IgD-negative memory B cell (primary cell): ENCODE measurements around the gene CD226. TPM values are rescaled to one million over a fixed set of nuclear protein-coding genes. Genes with fewer than 3 reads are reported as not detected.
"Not testable (repeated sequence)": the region's sequence is repeated elsewhere in the genome, so short reads cannot be mapped to it uniquely, and the experiment has no call there.

Experiments used
- H3K27ac Mint-ChIP-seq, 3 donors: one replicate each; pipeline ENCODE4 v1.8.0; 2020 to 2022; ENCODE audit warnings: mild to moderate bottlenecking in 3 of 3, mixed read lengths in 3 of 3, moderate library complexity in 1 of 3
- H3K27me3 Mint-ChIP-seq: one replicate; pipeline ENCODE4 v1.8.0; 2021; ENCODE audit warnings: mixed read lengths
- H3K36me3 Mint-ChIP-seq: one replicate; pipeline ENCODE4 v1.8.0; 2020; ENCODE audit warnings: mild to moderate bottlenecking, mixed read lengths
- H3K4me1 Mint-ChIP-seq, 3 donors: one replicate each; pipeline ENCODE4 v1.8.0; 2020 to 2022; ENCODE audit warnings: mixed read lengths in 3 of 3, mild to moderate bottlenecking in 1 of 3
- H3K4me3 Mint-ChIP-seq, 4 donors: one replicate each; pipeline ENCODE4 v1.8.0; 2020 to 2022; ENCODE audit warnings: mild to moderate bottlenecking in 4 of 4, mixed read lengths in 4 of 4, moderate library complexity in 3 of 4
- H3K9me3 Mint-ChIP-seq, 3 donors: one replicate each; pipeline ENCODE4 v1.8.0; 2020 to 2021; ENCODE audit warnings: mixed read lengths in 3 of 3, mild to moderate bottlenecking in 1 of 3
- polyA plus RNA-seq: library from polyadenylated mRNA; unstranded; fragments of 300-500 nt; fragmentation: Illumina TruSeq; gene quantifications from one replicate; pipeline ENCODE4 v1.2.3, GENCODE V29; 2021

CD226 gene
- polyA plus RNA-seq: 3.8 TPM

DNA sequence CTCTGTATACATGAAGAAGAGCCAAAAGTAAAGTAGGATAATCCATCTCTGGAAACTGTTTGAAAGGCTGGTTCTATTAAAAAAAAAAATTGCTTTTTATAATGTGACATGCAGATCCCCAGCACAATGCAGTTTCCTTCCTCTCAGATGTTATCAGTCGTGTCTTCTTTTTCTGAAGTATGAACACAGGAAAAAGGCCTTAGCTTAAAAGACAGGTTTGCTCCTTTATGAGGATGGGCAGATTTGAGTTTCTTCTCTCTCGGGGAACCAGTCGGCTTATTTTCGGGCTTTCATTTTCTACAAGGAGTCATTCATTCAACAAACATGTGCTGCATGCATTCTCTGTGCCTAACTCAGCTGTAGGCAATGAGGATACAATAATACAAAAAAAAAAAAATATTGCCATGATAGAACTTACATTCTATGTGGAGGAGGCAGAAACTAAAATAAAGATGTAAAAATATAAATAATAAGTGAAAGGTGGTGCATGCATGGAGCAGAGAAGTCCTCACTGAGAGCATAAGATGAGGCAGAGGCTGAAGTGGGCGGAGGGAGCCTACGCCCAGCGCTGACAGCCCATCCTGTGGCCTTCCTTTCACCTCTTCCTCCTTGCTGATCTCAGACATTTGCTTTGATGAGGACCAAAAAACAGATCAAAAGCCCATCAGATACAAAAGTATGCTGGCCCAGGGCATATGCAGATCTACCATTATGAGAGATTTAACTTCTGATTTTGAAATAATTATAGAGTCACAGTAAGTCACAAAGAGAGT, at the start of gene CD226:
TSS of gene CD226 (minus strand) at position 513 of the 773 bp plus-strand sequence. CDS start at position 46, 467 bp downstream.
- Mint-ChIP-seq H3K36me3 (peaks cover 2% of the 10 kb centered on the region), H3K4me3 (peak within 1 kb of the TSS in 2 of 4 donors; percentile 61), H3K27me3 (no peaks in the 10 kb centered on the region), H3K4me1 (peaks cover 0 to 11% (median 9%) of the 10 kb centered on the region in 3 donors), H3K9me3 (peaks cover 0 to 1% (median 0%) of the 10 kb centered on the region in 3 donors), H3K27ac (peak within 1 kb of the TSS in 2 of 3 donors; percentile 21 to 54)

DNA sequence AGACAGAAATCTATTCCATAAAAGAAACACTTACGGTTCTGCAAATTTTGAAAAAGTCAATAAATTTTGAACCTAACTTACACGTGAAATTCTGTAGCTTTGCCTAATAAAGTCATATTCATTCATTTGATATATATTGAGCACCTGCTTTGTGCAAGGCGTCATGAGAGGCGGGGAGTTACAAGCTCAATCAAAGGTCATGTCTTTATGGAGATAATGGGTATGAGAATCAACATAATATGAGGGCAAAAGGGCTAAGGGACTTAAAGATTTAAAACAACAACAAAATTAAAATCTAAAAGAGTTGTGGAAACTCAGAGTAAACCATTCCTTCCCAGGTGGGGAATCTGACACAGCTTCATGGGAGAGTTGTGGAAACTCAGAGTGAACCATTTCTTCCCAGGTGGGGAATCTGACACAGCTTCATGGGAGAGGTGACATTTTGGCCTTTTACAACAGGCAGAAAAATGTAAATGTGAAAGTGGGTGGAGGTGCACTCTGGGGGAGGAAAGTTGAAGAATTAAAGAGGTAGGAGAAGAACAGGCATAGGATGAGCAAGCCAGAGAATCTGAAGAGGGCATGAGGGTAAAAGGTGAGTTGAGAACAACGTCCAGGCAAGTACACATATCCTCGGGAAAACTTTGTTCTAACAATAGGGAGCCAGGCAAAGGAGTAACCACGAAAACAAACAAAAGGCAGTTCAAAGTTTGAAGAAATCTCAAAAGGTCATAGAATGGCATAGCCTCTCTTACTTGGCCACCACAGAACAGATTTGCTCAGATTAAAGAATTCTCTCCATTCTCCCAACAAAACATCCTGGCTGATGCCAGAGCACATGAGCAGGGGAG, 49.5 kb upstream of the CD226 start:
- Mint-ChIP-seq H3K27me3 (no peaks in the 10 kb centered on the region), H3K36me3 (peaks cover 18% of the 10 kb centered on the region), H3K9me3 (peaks cover 3 to 10% (median 3%) of the 10 kb centered on the region in 3 donors), H3K4me1 (peaks cover 0 to 2% (median 0%) of the 10 kb centered on the region in 3 donors), H3K4me3 (no peak overlapping the region), H3K27ac (no peak overlapping the region)

- no peaks in the 10 kb centered on the region for H3K27me3 Mint-ChIP-seq
- H3K4me3 Mint-ChIP-seq: no peak overlapping the region
- H3K4me1 Mint-ChIP-seq: peaks cover 0 to 2% (median 0%) of the 10 kb centered on the region in 3 donors
- H3K27ac Mint-ChIP-seq: no peak overlapping the region
- peaks cover 12% of the 10 kb centered on the region for H3K36me3 Mint-ChIP-seq
- peaks cover 3 to 10% (median 4%) of the 10 kb centered on the region in 3 donors for H3K9me3 Mint-ChIP-seq
Observed at GRCh38 chr18:69996417-69996816, 48.7 kb upstream of the CD226 start.

DNA sequence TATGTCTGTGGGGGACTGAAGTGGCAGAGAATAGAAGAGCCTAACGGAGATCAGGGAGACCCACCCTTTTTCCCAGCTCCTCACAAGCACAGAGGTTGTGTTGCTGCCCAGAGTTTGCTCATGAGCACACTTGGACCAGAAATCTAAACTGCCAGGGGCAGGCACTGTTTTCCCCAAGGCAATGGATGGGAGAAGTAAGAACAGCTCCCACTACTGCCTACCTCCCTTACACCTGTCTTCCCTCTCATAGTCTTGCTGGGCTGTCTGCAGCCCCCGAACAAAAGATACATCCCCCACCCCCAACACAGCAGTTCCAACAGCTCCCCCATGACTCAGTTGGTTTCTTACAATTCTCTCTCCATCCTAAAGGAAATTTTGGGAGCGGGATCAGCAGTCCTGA, 48.1 kb upstream of the CD226 start:
- Mint-ChIP-seq H3K4me3 (peak overlapping the region in 1 of 4 donors; percentile 28), H3K36me3 (peaks cover 13% of the 10 kb centered on the region)

DNA sequence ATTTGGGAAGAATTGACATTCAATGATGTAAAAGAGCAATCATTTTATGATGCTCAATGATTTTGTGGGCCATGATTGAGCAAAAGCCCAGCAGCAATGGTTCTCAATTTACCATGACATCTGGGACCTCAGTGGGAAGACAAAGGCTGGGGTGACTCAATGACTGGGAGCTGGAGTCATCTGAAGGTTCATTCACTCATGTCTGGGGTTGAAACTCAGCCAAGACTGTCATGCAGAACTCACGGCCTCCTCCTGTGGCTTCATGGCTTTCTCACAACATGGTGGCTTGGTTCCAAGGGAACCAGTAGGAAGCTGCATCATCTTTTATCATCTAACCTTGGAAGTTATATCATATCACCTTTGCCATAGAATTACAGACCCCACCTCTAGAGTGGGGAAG, 45.1 kb upstream of the CD226 start:
- peaks cover 5 to 27% (median 20%) of the 10 kb centered on the region in 3 donors for H3K9me3 Mint-ChIP-seq
- H3K4me1 Mint-ChIP-seq: peaks cover 0 to 2% (median 0%) of the 10 kb centered on the region in 3 donors
- no peaks in the 10 kb centered on the region for H3K27me3 Mint-ChIP-seq
- no peak overlapping the region for H3K4me3 Mint-ChIP-seq
- peaks cover 22% of the 10 kb centered on the region for H3K36me3 Mint-ChIP-seq
- no peak overlapping the region for H3K27ac Mint-ChIP-seq

More for the DNA sequence above, 48.1 kb upstream of the CD226 start:
- no peak overlapping the region for H3K27ac Mint-ChIP-seq
- no peaks in the 10 kb centered on the region for H3K27me3 Mint-ChIP-seq
- H3K4me1 Mint-ChIP-seq: peaks cover 0 to 2% (median 0%) of the 10 kb centered on the region in 3 donors
- H3K9me3 Mint-ChIP-seq: peaks cover 3 to 10% (median 7%) of the 10 kb centered on the region in 3 donors

DNA sequence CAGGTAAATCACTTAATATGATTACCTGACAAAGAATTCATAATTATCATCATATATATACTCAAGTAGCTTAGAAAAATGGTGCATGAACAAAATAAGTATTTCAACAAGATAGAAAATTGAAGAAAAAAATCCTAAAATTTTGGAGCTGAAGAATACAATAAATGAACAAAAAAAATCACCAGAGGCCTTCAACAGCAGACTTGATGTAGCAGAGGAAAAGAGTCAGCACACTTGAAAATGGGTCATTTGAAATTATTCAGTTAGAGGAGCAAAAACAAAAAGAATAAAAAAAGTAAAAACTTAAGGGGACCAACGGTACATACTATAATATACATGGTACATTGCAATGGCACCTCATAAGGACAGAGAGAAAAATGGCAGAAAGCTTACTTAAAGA, 40.2 kb upstream of the CD226 start:
- Mint-ChIP-seq H3K9me3 (peaks cover 5 to 35% (median 12%) of the 10 kb centered on the region in 3 donors), H3K27ac (no peak overlapping the region), H3K27me3 (no peaks in the 10 kb centered on the region), H3K4me1 (peaks cover 0 to 1% (median 0%) of the 10 kb centered on the region in 3 donors), H3K36me3 (peaks cover 26% of the 10 kb centered on the region), H3K4me3 (peak overlapping the region in 1 of 4 donors; percentile 49)

GRCh38 chr18:69985239-69985638, 37.6 kb upstream of the CD226 start:
- Mint-ChIP-seq H3K4me1 (peaks cover 0 to 11% (median 7%) of the 10 kb centered on the region in 3 donors), H3K27ac (no peak overlapping the region), H3K27me3 (no peaks in the 10 kb centered on the region), H3K4me3 (no peak overlapping the region), H3K36me3 (peaks cover 26% of the 10 kb centered on the region), H3K9me3 (peaks cover 2 to 31% (median 9%) of the 10 kb centered on the region in 3 donors)

DNA sequence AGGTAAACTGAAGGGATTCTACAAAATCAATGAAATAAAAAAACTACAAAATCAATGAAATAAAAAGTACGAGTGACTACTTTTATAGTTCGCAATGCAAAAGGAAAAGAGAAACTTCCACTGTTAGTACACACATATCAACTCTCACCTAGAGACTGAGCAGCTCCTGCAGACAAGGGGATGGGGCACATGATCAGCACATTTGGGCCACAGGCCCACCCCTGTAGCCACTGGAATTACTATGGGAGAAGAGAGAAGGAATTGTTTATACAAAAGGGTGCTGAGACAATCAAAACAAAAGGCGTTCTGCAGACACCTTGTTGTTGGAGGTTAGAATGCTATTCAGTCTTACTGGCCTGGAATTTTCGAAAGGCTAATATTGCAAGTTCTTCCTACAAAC, 34.7 kb upstream of the CD226 start:
- Mint-ChIP-seq H3K36me3 (peaks cover 24% of the 10 kb centered on the region), H3K4me1 (peaks cover 0 to 11% (median 8%) of the 10 kb centered on the region in 3 donors), H3K9me3 (peaks cover 0 to 8% (median 0%) of the 10 kb centered on the region in 3 donors), H3K27ac (peak overlapping the region in 1 of 3 donors; percentile 51), H3K4me3 (no peak overlapping the region), H3K27me3 (no peaks in the 10 kb centered on the region)

- H3K4me3 Mint-ChIP-seq: no peak overlapping the region
- no peaks in the 10 kb centered on the region for H3K27me3 Mint-ChIP-seq
- H3K4me1 Mint-ChIP-seq: peaks cover 0 to 11% (median 8%) of the 10 kb centered on the region in 3 donors
- no peak overlapping the region for H3K27ac Mint-ChIP-seq
- H3K9me3 Mint-ChIP-seq: peaks cover 0 to 4% (median 3%) of the 10 kb centered on the region in 3 donors
- peaks cover 20% of the 10 kb centered on the region for H3K36me3 Mint-ChIP-seq
Observed at GRCh38 chr18:69981948-69982347, 34.3 kb upstream of the CD226 start.

- H3K4me3 Mint-ChIP-seq: peak overlapping the region in 1 of 4 donors; percentile 44
- H3K4me1 Mint-ChIP-seq: peaks cover 0 to 11% (median 8%) of the 10 kb centered on the region in 3 donors
- H3K9me3 Mint-ChIP-seq: peaks cover 0 to 4% (median 0%) of the 10 kb centered on the region in 3 donors
- no peaks in the 10 kb centered on the region for H3K27me3 Mint-ChIP-seq
- H3K27ac Mint-ChIP-seq: peak overlapping the region in 1 of 3 donors; percentile 2
- H3K36me3 Mint-ChIP-seq: peaks cover 19% of the 10 kb centered on the region
Observed at GRCh38 chr18:69980982-69981804, 33.5 kb upstream of the CD226 start.

- H3K27me3 Mint-ChIP-seq: no peaks in the 10 kb centered on the region
- peaks cover 0 to 4% (median 0%) of the 10 kb centered on the region in 3 donors for H3K9me3 Mint-ChIP-seq
- peaks cover 0 to 11% (median 7%) of the 10 kb centered on the region in 3 donors for H3K4me1 Mint-ChIP-seq
- peak overlapping the region in 1 of 3 donors; percentile 76 for H3K27ac Mint-ChIP-seq
- no peak overlapping the region for H3K4me3 Mint-ChIP-seq
- H3K36me3 Mint-ChIP-seq: peaks cover 15% of the 10 kb centered on the region
Observed at GRCh38 chr18:69980509-69980908, 32.8 kb upstream of the CD226 start.

DNA sequence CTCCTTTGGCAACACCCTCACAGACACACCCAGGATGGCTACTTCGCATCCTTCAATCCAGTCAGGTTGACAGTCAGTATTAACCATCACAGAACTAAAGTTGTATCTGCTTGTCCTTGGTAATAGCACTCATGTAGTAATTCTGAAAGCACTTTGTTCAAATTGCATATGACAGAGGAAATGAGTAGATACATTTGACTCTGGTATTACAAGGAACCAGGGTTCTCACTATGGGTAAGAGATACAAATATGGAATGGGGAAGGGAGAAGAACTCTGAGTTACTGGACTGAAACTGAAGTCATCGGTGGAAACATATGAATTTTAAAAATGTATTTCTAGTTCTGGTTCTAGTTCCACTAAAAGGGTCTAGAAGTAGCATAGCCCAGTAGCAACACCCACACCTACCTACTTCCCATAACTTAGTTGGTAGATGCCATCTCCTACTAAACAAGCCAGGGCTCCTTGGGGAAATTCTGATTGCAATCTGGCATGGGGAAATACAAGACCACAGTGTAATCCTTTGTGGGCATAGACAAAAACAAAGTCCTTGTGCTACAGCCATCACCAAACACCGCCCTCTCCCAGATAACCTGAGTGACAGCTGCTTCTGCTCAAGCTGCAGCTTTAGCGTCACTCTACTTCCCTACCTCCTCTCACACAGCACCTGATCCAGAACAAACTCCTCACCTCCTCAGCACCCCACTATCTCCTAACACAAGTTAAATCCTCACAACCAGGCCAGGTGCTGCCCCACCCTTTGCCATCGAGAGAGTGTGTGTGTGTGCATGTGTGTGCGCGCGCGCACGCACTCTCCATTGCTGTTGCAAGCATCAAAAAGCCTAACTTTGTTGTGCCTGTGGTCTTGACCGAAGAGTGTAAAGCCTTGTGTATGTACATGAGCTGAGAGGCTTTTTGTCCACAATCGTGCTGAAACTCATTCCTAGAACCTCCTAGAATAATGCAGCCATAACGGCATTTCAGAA, 31.4 kb upstream of the CD226 start:
- Mint-ChIP-seq H3K4me1 (peaks cover 0 to 11% (median 7%) of the 10 kb centered on the region in 3 donors), H3K4me3 (no peak overlapping the region)

DNA sequence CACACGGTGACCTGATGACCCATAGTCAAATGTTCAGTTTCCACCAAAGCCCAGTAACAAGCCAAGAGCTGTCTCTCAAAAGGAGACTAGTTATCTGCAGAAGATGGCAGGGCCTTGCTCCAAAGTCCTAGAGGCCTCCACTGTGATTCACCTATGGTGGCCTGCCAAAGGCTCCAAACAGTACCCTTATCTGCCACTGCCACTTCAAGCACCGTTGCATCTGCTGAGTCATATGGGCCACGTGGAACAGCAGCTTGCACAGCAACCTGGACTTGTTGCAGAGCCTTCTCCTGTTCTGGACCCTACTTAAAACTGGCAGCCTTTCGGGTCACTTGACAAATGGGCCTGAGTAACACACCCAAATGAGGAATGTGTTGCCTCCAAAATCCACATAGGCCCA, 27.6 kb upstream of the CD226 start:
- not testable (repeated sequence) for H3K27ac Mint-ChIP-seq, H3K27me3 Mint-ChIP-seq, H3K4me3 Mint-ChIP-seq, H3K4me1 Mint-ChIP-seq
- Mint-ChIP-seq H3K9me3 (peaks cover 4 to 13% (median 4%) of the 10 kb centered on the region in 3 donors), H3K36me3 (peaks cover 11% of the 10 kb centered on the region)

More for the DNA sequence above, 31.4 kb upstream of the CD226 start:
- Mint-ChIP-seq H3K36me3 (peaks cover 15% of the 10 kb centered on the region), H3K27ac (peak overlapping the region in 1 of 3 donors; percentile 11), H3K27me3 (no peaks in the 10 kb centered on the region), H3K9me3 (peaks cover 0 to 4% (median 4%) of the 10 kb centered on the region in 3 donors)
